ENCODE results near the gene ATE1.

The ATE1 gene

DNA sequence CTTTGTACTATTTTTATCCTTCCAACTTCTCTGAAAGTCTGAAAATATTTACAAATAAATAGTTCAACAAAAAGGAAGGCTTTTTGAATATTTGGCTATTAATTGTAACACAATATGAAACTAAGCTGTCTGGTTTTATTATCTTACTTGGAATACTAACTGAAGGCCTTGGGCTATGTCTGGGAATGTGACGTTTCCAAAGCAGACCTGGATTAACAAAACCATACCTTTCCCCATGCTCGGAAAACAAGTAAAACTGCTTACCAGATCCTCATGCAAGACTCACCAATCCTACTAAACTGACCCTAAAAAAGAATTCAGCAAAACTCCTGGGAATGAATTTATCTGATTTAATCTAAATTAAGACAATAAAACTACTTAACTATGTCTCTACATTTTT is 116.4 kb downstream of the ATE1 start:
- Histone ChIP-seq H3K4me3 (ENCODE audit: low read depth in 1 of 2, low read length in 1 of 2) (no peak overlapping the region), H3K36me3 (peaks cover 12% of the 10 kb centered on the region), H3K27me3 (no peaks in the 10 kb centered on the region)

GRCh38 chr10:121808835-121809234 is 119.0 kb downstream of the ATE1 start:
- Histone ChIP-seq H3K36me3 (peaks cover 12% of the 10 kb centered on the region), H3K4me3 (ENCODE audit: low read depth in 1 of 2, low read length in 1 of 2) (no peak overlapping the region), H3K27me3 (no peaks in the 10 kb centered on the region), H3K9me3 (no peaks in the 10 kb centered on the region), H3K27ac (no peak overlapping the region), H3K4me1 (ENCODE audit: control insufficient read depth in 1 of 2, insufficient read depth in 1 of 2, low read depth in 1 of 2, low read length in 1 of 2) (no peaks in the 10 kb centered on the region)
- TF ChIP-seq CTCF (IDR thresholded peaks at IDR 0.05), result no peak

More for the DNA sequence above, 116.4 kb downstream of the ATE1 start:
- no peaks in the 10 kb centered on the region for H3K4me1 ChIP-seq (ENCODE audit: control insufficient read depth in 1 of 2, insufficient read depth in 1 of 2, low read depth in 1 of 2, low read length in 1 of 2)
- no peak for TF ChIP-seq CTCF (IDR thresholded peaks at IDR 0.05)
- no peak overlapping the region for H3K27ac ChIP-seq
- H3K9me3 ChIP-seq, result no peaks in the 10 kb centered on the region

DNA sequence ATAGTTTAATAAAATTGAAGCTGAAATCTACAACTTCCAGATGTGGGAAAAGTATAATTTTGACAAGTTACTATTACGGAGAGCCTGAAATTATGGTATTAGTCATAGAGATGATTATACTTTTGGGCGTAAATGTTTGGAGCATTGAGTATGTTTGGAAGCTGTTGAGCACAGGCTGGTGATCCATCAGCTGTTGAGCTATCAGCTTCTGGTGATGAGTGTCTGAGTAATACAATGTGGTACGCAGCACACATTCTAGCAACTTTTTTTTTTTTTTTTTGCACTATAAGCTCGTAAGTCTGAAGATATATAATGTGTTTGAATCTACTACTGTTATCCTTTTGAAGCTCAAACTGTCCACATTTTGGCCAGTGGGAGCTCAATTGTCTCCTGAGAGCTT is 123.4 kb downstream of the ATE1 start:
- Histone ChIP-seq H3K9me3 (no peaks in the 10 kb centered on the region), H3K4me3 (ENCODE audit: low read depth in 1 of 2, low read length in 1 of 2) (no peak overlapping the region), H3K4me1 (ENCODE audit: control insufficient read depth in 1 of 2, insufficient read depth in 1 of 2, low read depth in 1 of 2, low read length in 1 of 2) (no peaks in the 10 kb centered on the region), H3K36me3 (no peaks in the 10 kb centered on the region), H3K27me3 (no peaks in the 10 kb centered on the region), H3K27ac (no peak overlapping the region)
- no peak for TF ChIP-seq CTCF (IDR thresholded peaks at IDR 0.05)

- Histone ChIP-seq H3K9me3 (no peaks in the 10 kb centered on the region), H3K27me3 (no peaks in the 10 kb centered on the region), H3K4me3 (ENCODE audit: low read depth in 1 of 2, low read length in 1 of 2) (no peak overlapping the region), H3K4me1 (ENCODE audit: control insufficient read depth in 1 of 2, insufficient read depth in 1 of 2, low read depth in 1 of 2, low read length in 1 of 2) (no peaks in the 10 kb centered on the region), H3K36me3 (no peaks in the 10 kb centered on the region), H3K27ac (no peak overlapping the region)
- TF ChIP-seq CTCF (IDR thresholded peaks at IDR 0.05), result no peak
These were observed 124.2 kb downstream of the ATE1 start for GRCh38 chr10:121803611-121804010.

- no peak overlapping the region for H3K4me3 ChIP-seq (ENCODE audit: low read depth in 1 of 2, low read length in 1 of 2)
- H3K27ac ChIP-seq, result no peak overlapping the region
- H3K27me3 ChIP-seq, result no peaks in the 10 kb centered on the region
- no peaks in the 10 kb centered on the region for H3K4me1 ChIP-seq (ENCODE audit: control insufficient read depth in 1 of 2, insufficient read depth in 1 of 2, low read depth in 1 of 2, low read length in 1 of 2)
- TF ChIP-seq CTCF (IDR thresholded peaks at IDR 0.05), result no peak
- no peaks in the 10 kb centered on the region for H3K36me3 ChIP-seq
- H3K9me3 ChIP-seq, result no peaks in the 10 kb centered on the region
These were observed 127.0 kb downstream of the ATE1 start for GRCh38 chr10:121800831-121801230.

DNA sequence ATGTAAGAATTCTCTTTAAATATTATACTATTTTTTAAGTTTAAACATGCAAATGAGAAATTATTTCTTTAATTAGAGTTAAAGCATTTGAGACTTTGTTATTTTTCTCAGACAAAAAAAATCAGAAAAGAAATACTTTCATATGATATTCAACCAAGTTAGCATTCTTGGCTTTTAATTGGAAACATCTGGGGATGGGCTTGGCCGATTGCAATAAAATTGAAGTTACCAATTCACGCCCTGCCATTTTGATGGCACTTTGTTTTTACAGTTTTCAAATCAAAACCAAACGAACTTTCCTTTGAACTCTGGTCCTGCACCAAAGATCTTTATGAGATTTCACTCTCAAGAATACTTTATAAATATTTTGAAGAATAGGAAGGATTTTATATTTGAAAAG is 127.7 kb downstream of the ATE1 start:
- no peak for TF ChIP-seq CTCF (IDR thresholded peaks at IDR 0.05)
- Histone ChIP-seq H3K27me3 (no peaks in the 10 kb centered on the region), H3K4me1 (ENCODE audit: control insufficient read depth in 1 of 2, insufficient read depth in 1 of 2, low read depth in 1 of 2, low read length in 1 of 2) (no peaks in the 10 kb centered on the region), H3K9me3 (no peaks in the 10 kb centered on the region), H3K36me3 (no peaks in the 10 kb centered on the region), H3K4me3 (ENCODE audit: low read depth in 1 of 2, low read length in 1 of 2) (no peak overlapping the region), H3K27ac (no peak overlapping the region)
